Hematopoietic multipotent progenitor cell treated with erythropoietin and hydrocortisone succinate and interleukin-3 and kit ligand, for 17 days (in vitro differentiated cells): Measurements from ENCODE around the gene FER.
"Not testable (repeated sequence)": the region's sequence is repeated elsewhere in the genome, so short reads cannot be mapped to it uniquely, and the experiment has no call there.

Source experiments
- DNase-seq: peaks from one replicate; pipeline ENCODE4 v3.0.0-alpha.2; 2015; ENCODE audit warnings: low spot score

FER gene

GRCh38 chr5:108957333-108957732 lies 209.6 kb downstream of the FER start:
- DNase-seq, result no peak

- DNase-seq, result no peak
Observed at GRCh38 chr5:108966910-108967309, 219.2 kb downstream of the FER start.

GRCh38 chr5:108974594-108974993 lies 226.9 kb downstream of the FER start:
- no peak for DNase-seq

- no peak for DNase-seq
Observed at GRCh38 chr5:108975697-108976096, 228.0 kb downstream of the FER start.

- DNase-seq, result no peak
Observed at GRCh38 chr5:108983461-108984092, 235.9 kb downstream of the FER start.

- DNase-seq, result no peak
Observed at GRCh38 chr5:108989761-108990392, 242.2 kb downstream of the FER start.

- not testable (repeated sequence) for DNase-seq
Observed at GRCh38 chr5:108992396-108993085, 244.8 kb downstream of the FER start.

- not testable (repeated sequence) for DNase-seq
Observed at GRCh38 chr5:108993440-108993839, 245.7 kb downstream of the FER start.

- no peak for DNase-seq
Observed at GRCh38 chr5:108997720-108998119, 250.0 kb downstream of the FER start.

- DNase-seq, result no peak
Observed at GRCh38 chr5:108998216-108998615, 250.5 kb downstream of the FER start.

GRCh38 chr5:109003928-109004327 lies 256.2 kb downstream of the FER start:
- no peak for DNase-seq

- DNase-seq, result no peak
Observed at GRCh38 chr5:109005297-109006009, 257.8 kb downstream of the FER start.

GRCh38 chr5:109006129-109006528 lies 258.4 kb downstream of the FER start:
- no peak for DNase-seq

- DNase-seq, result no peak
Observed at GRCh38 chr5:109016300-109016699, 268.6 kb downstream of the FER start.

GRCh38 chr5:109022056-109022455 lies 274.4 kb downstream of the FER start:
- DNase-seq, result no peak

- DNase-seq, result not testable (repeated sequence)
Observed at GRCh38 chr5:109025729-109026128, 278.0 kb downstream of the FER start.

GRCh38 chr5:109027983-109028607 lies 280.4 kb downstream of the FER start:
- no peak for DNase-seq

GRCh38 chr5:109028608-109029299 lies 281.1 kb downstream of the FER start:
- no peak for DNase-seq

- no peak for DNase-seq
Observed at GRCh38 chr5:109029847-109030246, 282.1 kb downstream of the FER start.

- DNase-seq, result no peak
Observed at GRCh38 chr5:109030360-109031143, 282.9 kb downstream of the FER start.

- no peak for DNase-seq
Observed at GRCh38 chr5:109034306-109034705, 286.6 kb downstream of the FER start.
